ENCODE measurements around the gene GPR153. TPM values are rescaled to one million over a fixed set of nuclear protein-coding genes. Genes with fewer than 3 reads are reported as not detected.
"Not testable (repeated sequence)": the region's sequence is repeated elsewhere in the genome, so short reads cannot be mapped to it uniquely, and the experiment has no call there.

The GPR153 gene
- total RNA-seq (12.2 TPM), polyA plus RNA-seq (12.9 TPM)

GRCh38 chr1:6260961-6261614, at the start of gene GPR153:
GPR153 (minus strand) TSS chr1:6261098; CDS start chr1:6254905, 6,193 bp downstream.
- Histone ChIP-seq H3K27ac (ENCODE audit: low read depth) (peak within 1 kb of the TSS; percentile 29), H3K4me3 (ENCODE audit: low read depth, low read length) (peak within 1 kb of the TSS; percentile 57), H3K36me3 (ENCODE audit: insufficient read depth) (no peaks in the 10 kb centered on the region), H3K4me1 (ENCODE audit: insufficient read depth) (no peaks in the 10 kb centered on the region)
- WGBS: 1% methylated on average over 78 of the region's 78 CpGs
- DNase-seq (ENCODE audit: extremely low spot score): no peak

- no peaks in the 10 kb centered on the region for H3K4me1 ChIP-seq (ENCODE audit: insufficient read depth)
- no peak overlapping the region for H3K4me3 ChIP-seq (ENCODE audit: low read depth, low read length)
- no peak for DNase-seq (ENCODE audit: extremely low spot score)
- H3K27ac ChIP-seq (ENCODE audit: low read depth): no peak overlapping the region
- 92% methylated on average over 9 of the region's 9 CpGs for WGBS
- H3K36me3 ChIP-seq (ENCODE audit: insufficient read depth): no peaks in the 10 kb centered on the region
These were observed 49.4 kb upstream of the GPR153 start for GRCh38 chr1:6310116-6310848.

GRCh38 chr1:6309564-6309963, 48.7 kb upstream of the GPR153 start:
- no peaks in the 10 kb centered on the region for H3K4me1 ChIP-seq (ENCODE audit: insufficient read depth)
- DNase-seq (ENCODE audit: extremely low spot score): no peak
- H3K27ac ChIP-seq (ENCODE audit: low read depth): no peak overlapping the region
- 67% methylated on average over 7 of the region's 7 CpGs for WGBS
- H3K4me3 ChIP-seq (ENCODE audit: low read depth, low read length): no peak overlapping the region
- no peaks in the 10 kb centered on the region for H3K36me3 ChIP-seq (ENCODE audit: insufficient read depth)

- H3K4me3 ChIP-seq (ENCODE audit: low read depth, low read length): no peak overlapping the region
- WGBS: 93% methylated on average over 13 of the region's 13 CpGs
- no peak overlapping the region for H3K27ac ChIP-seq (ENCODE audit: low read depth)
- DNase-seq (ENCODE audit: extremely low spot score): no peak
- no peaks in the 10 kb centered on the region for H3K4me1 ChIP-seq (ENCODE audit: insufficient read depth)
- H3K36me3 ChIP-seq (ENCODE audit: insufficient read depth): no peaks in the 10 kb centered on the region
These were observed 47.6 kb upstream of the GPR153 start for GRCh38 chr1:6308449-6308848.

- not testable (repeated sequence) for H3K27ac ChIP-seq (ENCODE audit: low read depth); H3K36me3 ChIP-seq (ENCODE audit: insufficient read depth); DNase-seq (ENCODE audit: extremely low spot score); H3K4me1 ChIP-seq (ENCODE audit: insufficient read depth); H3K4me3 ChIP-seq (ENCODE audit: low read depth, low read length)
- WGBS: 93% methylated on average over 7 of the region's 7 CpGs
These were observed 46.8 kb upstream of the GPR153 start for GRCh38 chr1:6307682-6308081.

- H3K27ac ChIP-seq (ENCODE audit: low read depth): no peak overlapping the region
- 95% methylated on average over 15 of the region's 15 CpGs for WGBS
- H3K4me3 ChIP-seq (ENCODE audit: low read depth, low read length): no peak overlapping the region
- DNase-seq (ENCODE audit: extremely low spot score): no peak
- no peaks in the 10 kb centered on the region for H3K4me1 ChIP-seq (ENCODE audit: insufficient read depth)
- H3K36me3 ChIP-seq (ENCODE audit: insufficient read depth): no peaks in the 10 kb centered on the region
These were observed 46.2 kb upstream of the GPR153 start for GRCh38 chr1:6307099-6307498.

- Histone ChIP-seq H3K27ac (ENCODE audit: low read depth) (no peak overlapping the region), H3K36me3 (ENCODE audit: insufficient read depth) (no peaks in the 10 kb centered on the region), H3K4me1 (ENCODE audit: insufficient read depth) (no peaks in the 10 kb centered on the region), H3K4me3 (ENCODE audit: low read depth, low read length) (no peak overlapping the region)
- no peak for DNase-seq (ENCODE audit: extremely low spot score)
- WGBS: 89% methylated on average over 15 of the region's 15 CpGs
These were observed 42.6 kb upstream of the GPR153 start for GRCh38 chr1:6303397-6304012.

- Histone ChIP-seq H3K4me3 (ENCODE audit: low read depth, low read length) (no peak overlapping the region), H3K36me3 (ENCODE audit: insufficient read depth) (no peaks in the 10 kb centered on the region), H3K4me1 (ENCODE audit: insufficient read depth) (no peaks in the 10 kb centered on the region), H3K27ac (ENCODE audit: low read depth) (no peak overlapping the region)
- WGBS: 75% methylated on average over 7 of the region's 7 CpGs
- no peak for DNase-seq (ENCODE audit: extremely low spot score)
These were observed 41.7 kb upstream of the GPR153 start for GRCh38 chr1:6302568-6302967.

- Histone ChIP-seq H3K4me1 (ENCODE audit: insufficient read depth) (no peaks in the 10 kb centered on the region), H3K36me3 (ENCODE audit: insufficient read depth) (no peaks in the 10 kb centered on the region), H3K27ac (ENCODE audit: low read depth) (no peak overlapping the region), H3K4me3 (ENCODE audit: low read depth, low read length) (no peak overlapping the region)
- no peak for DNase-seq (ENCODE audit: extremely low spot score)
- 87% methylated on average over 8 of the region's 8 CpGs for WGBS
These were observed 40.6 kb upstream of the GPR153 start for GRCh38 chr1:6301526-6301925.

GRCh38 chr1:6300342-6301048, 39.6 kb upstream of the GPR153 start:
- 83% methylated on average over 32 of the region's 32 CpGs for WGBS
- Histone ChIP-seq H3K27ac (ENCODE audit: low read depth) (no peak overlapping the region), H3K36me3 (ENCODE audit: insufficient read depth) (no peaks in the 10 kb centered on the region), H3K4me1 (ENCODE audit: insufficient read depth) (no peaks in the 10 kb centered on the region), H3K4me3 (ENCODE audit: low read depth, low read length) (no peak overlapping the region)
- no peak for DNase-seq (ENCODE audit: extremely low spot score)

GRCh38 chr1:6299557-6300165, 38.8 kb upstream of the GPR153 start:
- no peak overlapping the region for H3K4me3 ChIP-seq (ENCODE audit: low read depth, low read length)
- no peaks in the 10 kb centered on the region for H3K36me3 ChIP-seq (ENCODE audit: insufficient read depth)
- DNase-seq (ENCODE audit: extremely low spot score): no peak
- no peaks in the 10 kb centered on the region for H3K4me1 ChIP-seq (ENCODE audit: insufficient read depth)
- H3K27ac ChIP-seq (ENCODE audit: low read depth): no peak overlapping the region
- 93% methylated on average over 15 of the region's 15 CpGs for WGBS

- H3K36me3 ChIP-seq (ENCODE audit: insufficient read depth): no peaks in the 10 kb centered on the region
- no peak overlapping the region for H3K4me3 ChIP-seq (ENCODE audit: low read depth, low read length)
- WGBS: 95% methylated on average over 8 of the region's 8 CpGs
- no peak for DNase-seq (ENCODE audit: extremely low spot score)
- no peak overlapping the region for H3K27ac ChIP-seq (ENCODE audit: low read depth)
- no peaks in the 10 kb centered on the region for H3K4me1 ChIP-seq (ENCODE audit: insufficient read depth)
These were observed 38.1 kb upstream of the GPR153 start for GRCh38 chr1:6298940-6299465.

- Histone ChIP-seq H3K4me1 (ENCODE audit: insufficient read depth) (no peaks in the 10 kb centered on the region), H3K4me3 (ENCODE audit: low read depth, low read length) (no peak overlapping the region), H3K36me3 (ENCODE audit: insufficient read depth) (no peaks in the 10 kb centered on the region), H3K27ac (ENCODE audit: low read depth) (no peak overlapping the region)
- WGBS: 86% methylated on average over 8 of the region's 8 CpGs
- no peak for DNase-seq (ENCODE audit: extremely low spot score)
These were observed 37.6 kb upstream of the GPR153 start for GRCh38 chr1:6298530-6298929.

Measured in urinary bladder (tissue), 4 donors.